ENCODE results near the gene TOP1. TPM values are rescaled to one million over a fixed set of nuclear protein-coding genes. Genes with fewer than 3 reads are reported as not detected.
A peak's percentile ranks its signal among the peaks of the same experiment; 100 is the strongest.

Gene TOP1
- total RNA-seq, 1 experiment from 2014 or later, result 39.7 TPM

GRCh38 chr20:41169791-41170351 is 141.2 kb downstream of the TOP1 start:
- no peak for DNase-seq (ENCODE audit: low spot score)
- in situ Hi-C loops (cut with HindIII; ENCODE audit: low sequenced_read_pairs), result no loop called here

GRCh38 chr20:41170386-41171105 is 141.9 kb downstream of the TOP1 start:
- in situ Hi-C loops (cut with HindIII; ENCODE audit: low sequenced_read_pairs), result no loop called here
- peak; percentile 79 for DNase-seq (ENCODE audit: low spot score)

- in situ Hi-C loops (cut with HindIII; ENCODE audit: low sequenced_read_pairs), result no loop called here
- no peak for DNase-seq (ENCODE audit: low spot score)
Measured at GRCh38 chr20:41171736-41172295, 143.2 kb downstream of the TOP1 start.

GRCh38 chr20:41172296-41173140 is 143.9 kb downstream of the TOP1 start:
- no peak for DNase-seq (ENCODE audit: low spot score)
- in situ Hi-C loops (cut with HindIII; ENCODE audit: low sequenced_read_pairs), result no loop called here

- in situ Hi-C loops (cut with HindIII; ENCODE audit: low sequenced_read_pairs), result no loop called here
- DNase-seq (ENCODE audit: low spot score), result peak; percentile 88
Measured at GRCh38 chr20:41173161-41173721, 144.6 kb downstream of the TOP1 start.

GRCh38 chr20:41173791-41174341 is 145.2 kb downstream of the TOP1 start:
- DNase-seq (ENCODE audit: low spot score), result no peak
- in situ Hi-C loops (cut with HindIII; ENCODE audit: low sequenced_read_pairs), result no loop called here

Other genes with a start within 250 kb of the TOP1 start
- gene PLCG1, start 108.7 kb downstream of the TOP1 start, total RNA-seq (2014; rRNA removed; shearing (Covaris generic)), result 87.0 and 117 TPM in 2 replicates